HG03039 (cell line): ENCODE data around the gene APOLD1.
"Not testable (repeated sequence)": the region's sequence is repeated elsewhere in the genome, so short reads cannot be mapped to it uniquely, and the experiment has no call there.

Experiments
- ATAC-seq: cut with Tn5 transposase; IDR thresholded peaks from one replicate; pipeline ENCODE4 v1.9.1; 2021; ENCODE audit warnings: mild to moderate bottlenecking, moderate library complexity; ENCODE audit not compliant: unreplicated experiment

Gene APOLD1

DNA sequence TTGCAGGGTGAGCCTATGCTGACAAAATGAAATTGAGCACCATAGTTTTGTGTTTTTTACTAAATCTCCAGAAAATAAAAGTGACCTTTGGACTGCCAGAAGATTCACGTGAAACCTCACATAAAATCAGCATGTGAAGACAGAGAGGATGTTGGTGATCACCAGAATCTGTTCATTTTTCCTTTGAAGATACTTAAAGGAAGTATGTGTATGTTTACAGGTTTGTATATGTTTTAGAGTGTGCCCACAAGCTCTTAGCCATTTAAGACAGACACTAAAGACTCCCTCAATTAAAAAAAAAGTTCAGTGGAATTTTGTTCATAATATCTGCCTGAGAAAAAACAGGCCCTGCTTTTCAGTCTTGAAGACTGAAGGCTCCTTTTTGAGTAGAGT lies 53.5 kb downstream of the APOLD1 start:
- no peak for ATAC-seq

- not testable (repeated sequence) for ATAC-seq
These were observed 54.0 kb downstream of the APOLD1 start for GRCh38 chr12:12839439-12839838.

- ATAC-seq, result no peak
These were observed 54.6 kb downstream of the APOLD1 start for GRCh38 chr12:12839873-12840579.

DNA sequence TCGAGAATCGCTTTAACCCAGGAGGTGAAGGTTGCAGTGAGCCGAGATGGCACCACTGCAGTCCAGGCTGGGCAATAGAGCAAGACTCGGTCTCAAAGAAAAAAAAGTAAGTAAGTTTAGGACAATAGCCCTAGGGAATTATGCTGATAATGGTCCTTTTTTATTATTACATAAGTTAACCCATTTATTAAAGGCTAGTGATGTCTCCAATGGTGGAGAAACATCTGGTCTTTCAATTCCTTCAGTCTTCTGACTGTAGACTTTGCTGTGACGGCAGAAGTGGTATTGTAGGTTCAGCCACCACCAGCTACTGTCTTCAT lies 55.1 kb downstream of the APOLD1 start:
- no peak for ATAC-seq
